ENCODE measurements around the gene CSF2.

- no peak for TF ChIP-seq POLR2A (IDR thresholded peaks at IDR 0.05; ENCODE audit: low read depth, low read length)
- TF ChIP-seq, protein P1, sequence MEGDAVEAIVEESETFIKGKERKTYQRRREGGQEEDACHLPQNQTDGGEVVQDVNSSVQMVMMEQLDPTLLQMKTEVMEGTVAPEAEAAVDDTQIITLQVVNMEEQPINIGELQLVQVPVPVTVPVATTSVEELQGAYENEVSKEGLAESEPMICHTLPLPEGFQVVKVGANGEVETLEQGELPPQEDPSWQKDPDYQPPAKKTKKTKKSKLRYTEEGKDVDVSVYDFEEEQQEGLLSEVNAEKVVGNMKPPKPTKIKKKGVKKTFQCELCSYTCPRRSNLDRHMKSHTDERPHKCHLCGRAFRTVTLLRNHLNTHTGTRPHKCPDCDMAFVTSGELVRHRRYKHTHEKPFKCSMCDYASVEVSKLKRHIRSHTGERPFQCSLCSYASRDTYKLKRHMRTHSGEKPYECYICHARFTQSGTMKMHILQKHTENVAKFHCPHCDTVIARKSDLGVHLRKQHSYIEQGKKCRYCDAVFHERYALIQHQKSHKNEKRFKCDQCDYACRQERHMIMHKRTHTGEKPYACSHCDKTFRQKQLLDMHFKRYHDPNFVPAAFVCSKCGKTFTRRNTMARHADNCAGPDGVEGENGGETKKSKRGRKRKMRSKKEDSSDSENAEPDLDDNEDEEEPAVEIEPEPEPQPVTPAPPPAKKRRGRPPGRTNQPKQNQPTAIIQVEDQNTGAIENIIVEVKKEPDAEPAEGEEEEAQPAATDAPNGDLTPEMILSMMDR (conservative IDR thresholded peaks at IDR 0.05; ENCODE audit: low read depth, low read length), result no peak
- no peak for TF ChIP-seq ELK1 (IDR thresholded peaks at IDR 0.05; ENCODE audit: borderline replicate concordance, low read depth, low read length)
- TF ChIP-seq RAD21 (IDR thresholded peaks at IDR 0.05; ENCODE audit: low read length), result no peak
- TF ChIP-seq RCOR1 (IDR thresholded peaks at IDR 0.05; ENCODE audit: insufficient replicate concordance, low read length), result no peak
- TF ChIP-seq, protein P2, sequence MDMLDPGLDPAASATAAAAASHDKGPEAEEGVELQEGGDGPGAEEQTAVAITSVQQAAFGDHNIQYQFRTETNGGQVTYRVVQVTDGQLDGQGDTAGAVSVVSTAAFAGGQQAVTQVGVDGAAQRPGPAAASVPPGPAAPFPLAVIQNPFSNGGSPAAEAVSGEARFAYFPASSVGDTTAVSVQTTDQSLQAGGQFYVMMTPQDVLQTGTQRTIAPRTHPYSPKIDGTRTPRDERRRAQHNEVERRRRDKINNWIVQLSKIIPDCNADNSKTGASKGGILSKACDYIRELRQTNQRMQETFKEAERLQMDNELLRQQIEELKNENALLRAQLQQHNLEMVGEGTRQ (IDR thresholded peaks at IDR 0.05; ENCODE audit: low read depth, low read length), result no peak
- no peak for TF ChIP-seq RFX5 (IDR thresholded peaks at IDR 0.05; ENCODE audit: low read depth, low read length)
- no peak for TF ChIP-seq SMC3 (IDR thresholded peaks at IDR 0.05; ENCODE audit: low read depth, low read length)
Observed at GRCh38 chr5:132029609-132030330, 43.8 kb upstream of the CSF2 start.
